Measurements from ENCODE around the gene ARV1.
"Not testable (repeated sequence)": the region's sequence is repeated elsewhere in the genome, so short reads cannot be mapped to it uniquely, and the experiment has no call there.

ARV1 gene

GRCh38 chr1:231045286-231045685 is 66.4 kb downstream of the ARV1 start:
- DNase-seq, result no peak

- DNase-seq, result not testable (repeated sequence)
Measured at GRCh38 chr1:231045921-231046729, 67.2 kb downstream of the ARV1 start.

- DNase-seq, result no peak
Measured at GRCh38 chr1:231046730-231047395, 68.0 kb downstream of the ARV1 start.

GRCh38 chr1:231047529-231047928 is 68.6 kb downstream of the ARV1 start:
- DNase-seq, result not testable (repeated sequence)

GRCh38 chr1:231048419-231048818 is 69.5 kb downstream of the ARV1 start:
- not testable (repeated sequence) for DNase-seq

- no peak for DNase-seq
Measured at GRCh38 chr1:231049121-231049979, 70.5 kb downstream of the ARV1 start.

Data from central memory CD4-positive, alpha-beta T cell (primary cell).